ENCODE data around the gene APOBEC3F. TPM values are rescaled to one million over a fixed set of nuclear protein-coding genes. Genes with fewer than 3 reads are reported as not detected.
"Not testable (repeated sequence)": the region's sequence is repeated elsewhere in the genome, so short reads cannot be mapped to it uniquely, and the experiment has no call there.

The APOBEC3F gene
- total RNA-seq, 2 experiments from 2014 or later = 12.3 to 12.4 TPM

DNA sequence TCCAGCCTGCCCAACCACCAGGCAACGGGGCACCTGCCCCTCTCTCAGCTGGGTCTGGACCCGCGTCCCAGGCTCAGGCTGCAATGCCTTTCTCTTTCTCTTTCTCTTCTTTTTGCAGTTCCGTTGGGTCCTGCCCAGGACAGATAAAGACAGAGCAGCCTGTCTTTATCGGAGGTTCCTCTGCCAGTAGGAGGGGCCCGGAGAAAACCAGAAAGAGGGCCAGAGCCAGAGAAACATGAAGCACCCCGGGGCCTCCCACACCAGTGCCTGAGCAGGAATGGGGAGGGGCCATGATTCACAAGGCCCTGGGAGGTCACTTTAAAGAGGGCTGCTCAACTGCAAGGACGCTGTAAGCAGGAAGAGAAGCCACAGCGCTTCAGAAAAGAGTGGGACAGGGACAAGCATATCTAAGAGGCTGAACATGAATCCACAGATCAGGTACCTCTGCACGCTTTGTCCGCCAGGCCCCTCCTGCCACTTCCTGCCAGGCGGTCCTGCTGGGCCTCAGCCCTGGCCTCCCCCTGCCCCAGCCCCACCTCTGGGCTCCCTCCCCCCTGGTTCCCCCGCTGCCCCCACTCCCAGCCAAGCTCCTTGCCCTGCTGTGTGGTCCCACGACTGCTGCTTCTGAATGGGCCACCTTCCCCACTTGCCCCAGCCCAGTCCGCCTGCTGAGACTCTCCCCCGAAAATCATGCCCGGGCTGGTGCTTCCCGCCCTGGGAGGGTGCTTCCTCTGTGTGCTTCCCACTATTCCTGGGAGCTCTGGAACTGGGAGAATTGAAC lies 26.5 kb upstream of the APOBEC3F start, which contains the start of gene APOBEC3C:
TSS of gene APOBEC3C (plus strand) at position 316 of the 781 bp plus-strand sequence. CDS start at position 422, 106 bp downstream.
- intact Hi-C loops (cut with micrococcal nuclease) = loop anchor here (1.0 to 5.0 kb wide), 4 partner anchors 29 to 303 kb away; partner anchors contain the start of gene RPL3
- peaks cover 34% of the 10 kb centered on the region for H3K4me1 Mint-ChIP-seq (ENCODE audit: low read depth)
- H3K27me3 Mint-ChIP-seq (ENCODE audit: low read depth) = no peaks in the 10 kb centered on the region
- no peaks in the 10 kb centered on the region for H3K9me3 Mint-ChIP-seq
- H3K27ac Mint-ChIP-seq = peak within 1 kb of the TSS; percentile 95
- CTCF ChIA-PET = interaction anchor here (0.6 to 1.3 kb wide), 5 partner anchors 39 to 170 kb away, joined by 3 to 5 read pairs (median 4); partner anchors contain the start of gene NPTXR
- DNase-seq = peak; percentile 93
- H3K4me3 Mint-ChIP-seq = peak within 1 kb of the TSS; percentile 89
- H3K36me3 Mint-ChIP-seq (ENCODE audit: low read depth) = peaks cover 4% of the 10 kb centered on the region

DNA sequence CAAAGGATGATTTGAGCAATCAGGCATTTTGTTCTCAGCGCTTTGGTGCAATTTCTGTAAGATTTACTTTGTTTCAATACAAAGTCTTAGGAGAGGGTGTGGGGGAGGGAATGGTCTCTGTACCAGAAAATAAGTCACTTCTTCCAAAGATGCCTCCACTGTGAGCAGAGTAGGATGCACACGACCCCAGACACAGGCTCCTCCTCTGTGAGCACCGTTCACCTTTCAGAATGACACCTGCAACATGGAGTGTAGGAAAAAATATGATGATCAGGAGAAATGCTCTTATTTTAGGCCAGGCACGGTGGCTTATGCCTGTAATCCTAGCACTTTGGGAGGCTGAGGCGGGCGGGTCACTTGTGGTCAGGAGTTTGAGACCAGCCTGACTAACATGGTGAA lies 25.9 kb upstream of the APOBEC3F start:
- not testable (repeated sequence) for H3K9me3 Mint-ChIP-seq; H3K36me3 Mint-ChIP-seq (ENCODE audit: low read depth); H3K27me3 Mint-ChIP-seq (ENCODE audit: low read depth)
- DNase-seq = peak; percentile 48
- intact Hi-C loops (cut with micrococcal nuclease) = loop anchor here (1.0 to 5.0 kb wide), 4 partner anchors 30 to 303 kb away; partner anchors contain the start of gene RPL3
- Mint-ChIP-seq H3K4me3 (peak overlapping the region; percentile 89), H3K4me1 (ENCODE audit: low read depth) (peaks cover 34% of the 10 kb centered on the region), H3K27ac (peak overlapping the region; percentile 95)
- CTCF ChIA-PET = interaction anchor here (1.2 to 1.3 kb wide), 2 partner anchors 40 to 65 kb away, joined by 3 to 5 read pairs; no protein-coding TSS in a partner anchor

DNA sequence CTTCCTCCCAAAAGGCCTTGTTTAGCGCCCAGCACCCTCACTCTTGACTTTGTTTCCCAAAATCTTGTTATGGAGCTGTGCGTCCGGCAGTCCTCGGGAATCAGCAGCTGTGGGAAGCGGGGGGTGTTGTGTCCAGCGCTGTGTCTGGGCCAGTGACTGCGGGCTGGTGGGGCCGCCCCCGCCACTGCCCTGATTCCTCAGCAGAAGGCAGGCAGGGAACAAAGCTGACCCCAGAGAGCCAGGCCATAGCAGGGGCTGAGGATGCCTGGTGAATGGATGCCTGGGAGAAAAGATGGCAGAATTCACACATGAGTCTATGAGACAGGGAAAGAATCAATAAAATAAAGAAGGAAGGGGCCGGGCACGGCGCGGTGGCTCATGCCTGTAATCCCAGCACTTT lies 24.1 kb upstream of the APOBEC3F start:
- intact Hi-C loops (cut with micrococcal nuclease) = no loop called here
- peaks cover 41% of the 10 kb centered on the region for H3K4me1 Mint-ChIP-seq (ENCODE audit: low read depth)
- peak overlapping the region; percentile 29 for H3K4me3 Mint-ChIP-seq
- DNase-seq = no peak
- no peaks in the 10 kb centered on the region for H3K27me3 Mint-ChIP-seq (ENCODE audit: low read depth)
- no peaks in the 10 kb centered on the region for H3K9me3 Mint-ChIP-seq
- peaks cover 4% of the 10 kb centered on the region for H3K36me3 Mint-ChIP-seq (ENCODE audit: low read depth)
- peak overlapping the region; percentile 30 for H3K27ac Mint-ChIP-seq
- CTCF ChIA-PET = no interaction called here

DNA sequence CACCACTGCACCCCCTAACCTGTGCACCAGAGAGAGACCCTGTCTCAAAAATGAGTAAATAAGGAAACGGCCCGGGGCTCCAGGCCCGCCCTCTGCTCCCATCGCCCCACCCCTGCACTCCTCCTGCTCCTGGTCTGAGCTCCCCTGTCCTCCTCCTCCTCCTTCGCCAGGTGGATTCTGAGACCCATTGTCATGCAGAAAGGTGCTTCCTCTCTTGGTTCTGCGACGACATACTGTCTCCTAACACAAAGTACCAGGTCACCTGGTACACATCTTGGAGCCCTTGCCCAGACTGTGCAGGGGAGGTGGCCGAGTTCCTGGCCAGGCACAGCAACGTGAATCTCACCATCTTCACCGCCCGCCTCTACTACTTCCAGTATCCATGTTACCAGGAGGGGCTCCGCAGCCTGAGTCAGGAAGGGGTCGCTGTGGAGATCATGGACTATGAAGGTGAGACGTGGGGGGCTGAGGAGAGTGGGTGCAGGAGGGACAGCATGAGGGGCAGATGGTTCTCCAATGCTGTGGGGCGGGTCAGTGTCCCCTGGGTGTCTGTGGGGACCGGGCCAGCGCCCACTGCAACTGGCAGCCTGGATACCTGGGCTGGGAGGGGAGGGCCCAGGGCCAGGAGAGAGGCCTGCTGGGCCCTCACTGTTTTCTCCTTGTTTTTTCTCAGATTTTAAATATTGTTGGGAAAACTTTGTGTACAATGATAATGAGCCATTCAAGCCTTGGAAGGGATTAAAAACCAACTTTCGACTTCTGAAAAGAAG lies 22.9 kb upstream of the APOBEC3F start:
- Mint-ChIP-seq H3K27me3 (ENCODE audit: low read depth) (no peaks in the 10 kb centered on the region), H3K4me1 (ENCODE audit: low read depth) (peaks cover 52% of the 10 kb centered on the region), H3K4me3 (peak overlapping the region; percentile 12), H3K27ac (no peak overlapping the region), H3K9me3 (no peaks in the 10 kb centered on the region), H3K36me3 (ENCODE audit: low read depth) (peaks cover 7% of the 10 kb centered on the region)
- CTCF ChIA-PET = no interaction called here
- DNase-seq = no peak
- intact Hi-C loops (cut with micrococcal nuclease) = no loop called here

DNA sequence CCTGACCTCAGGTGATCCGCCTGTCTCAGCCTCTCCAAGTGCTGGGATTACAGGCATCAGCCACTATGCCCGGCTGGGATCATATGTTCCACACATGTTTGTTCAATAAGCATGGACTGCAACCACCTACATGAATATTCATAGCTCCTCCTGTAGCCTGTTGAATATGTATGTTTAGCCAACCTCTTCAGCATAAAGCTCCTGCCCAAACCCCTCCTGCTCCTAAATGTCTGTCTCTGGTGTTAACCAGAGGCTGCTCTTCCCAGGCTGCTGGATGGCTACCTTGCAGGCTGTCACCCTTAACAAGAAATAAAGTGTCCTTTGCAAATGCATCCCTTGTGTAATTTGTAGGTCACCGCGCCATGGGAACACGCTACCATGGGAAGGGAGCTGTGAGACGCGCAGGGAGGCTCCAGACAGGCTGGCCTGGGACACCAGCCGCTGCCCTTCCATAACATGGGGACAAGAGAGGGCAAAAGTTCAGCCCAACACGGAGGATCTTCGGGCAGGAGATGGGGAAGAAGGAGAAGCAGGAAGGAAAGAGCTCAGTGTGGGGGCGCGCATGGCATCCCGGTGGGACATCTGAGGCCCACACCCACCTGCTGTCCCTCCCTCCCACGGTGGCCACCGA lies 20.5 kb upstream of the APOBEC3F start:
- H3K27me3 Mint-ChIP-seq (ENCODE audit: low read depth); DNase-seq; H3K9me3 Mint-ChIP-seq: not testable (repeated sequence)
- peaks cover 15% of the 10 kb centered on the region for H3K36me3 Mint-ChIP-seq (ENCODE audit: low read depth)
- CTCF ChIA-PET = interaction anchor here (1.4 kb wide), 1 partner anchor 150 kb away, joined by 3 read pairs; no protein-coding TSS in a partner anchor
- peak overlapping the region; percentile 70 for H3K4me3 Mint-ChIP-seq
- intact Hi-C loops (cut with micrococcal nuclease) = loop anchor here (5.0 kb wide), 1 partner anchor 57 kb away; the partner anchor contains the start of gene APOBEC3G
- H3K4me1 Mint-ChIP-seq (ENCODE audit: low read depth) = peaks cover 53% of the 10 kb centered on the region
- peak overlapping the region; percentile 77 for H3K27ac Mint-ChIP-seq

DNA sequence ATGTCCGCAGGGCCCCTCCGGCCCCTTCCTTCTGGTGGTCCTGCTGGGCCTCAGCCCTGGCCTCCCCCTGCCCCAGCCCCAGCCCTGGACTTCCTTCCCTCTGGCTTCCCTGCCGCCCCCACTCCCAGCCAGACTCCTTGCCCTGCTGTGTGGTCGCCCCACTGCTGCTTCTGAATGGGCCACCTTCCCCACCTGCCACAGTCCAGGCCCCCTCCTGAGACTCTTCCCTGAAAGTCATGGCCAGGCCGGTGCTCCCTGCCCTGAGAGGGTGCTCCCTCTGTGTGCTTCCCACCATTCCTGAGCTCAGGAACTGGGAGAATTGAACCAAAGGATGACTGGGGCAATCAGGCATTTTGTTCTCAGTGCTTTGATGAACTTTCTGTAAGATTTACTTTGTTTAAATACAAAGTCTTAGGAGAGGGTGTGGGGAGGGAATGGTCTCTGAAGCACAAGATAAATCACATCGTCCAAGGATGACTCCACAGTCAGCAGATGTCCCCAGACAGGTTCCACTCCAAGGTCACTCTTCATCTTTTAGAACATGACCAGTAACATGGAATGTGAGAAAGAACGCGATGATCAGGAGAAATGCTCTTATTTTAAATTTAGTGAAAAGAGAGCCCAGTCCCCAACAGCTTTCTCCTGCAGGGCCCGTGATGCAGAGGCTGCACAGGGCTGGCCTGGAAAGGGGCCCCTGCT lies 19.0 kb upstream of the APOBEC3F start:
- peak overlapping the region; percentile 96 for H3K27ac Mint-ChIP-seq
- peaks cover 52% of the 10 kb centered on the region for H3K4me1 Mint-ChIP-seq (ENCODE audit: low read depth)
- H3K36me3 Mint-ChIP-seq (ENCODE audit: low read depth) = peaks cover 11% of the 10 kb centered on the region
- CTCF ChIA-PET = interaction anchor here (0.5 kb wide), 1 partner anchor 302 kb away, joined by 4 read pairs; no protein-coding TSS in a partner anchor
- intact Hi-C loops (cut with micrococcal nuclease) = loop anchor here (5.0 kb wide), 1 partner anchor 56 kb away; the partner anchor contains the start of gene APOBEC3G
- no peaks in the 10 kb centered on the region for H3K27me3 Mint-ChIP-seq (ENCODE audit: low read depth)
- no peaks in the 10 kb centered on the region for H3K9me3 Mint-ChIP-seq
- peak overlapping the region; percentile 90 for H3K4me3 Mint-ChIP-seq
- no peak for DNase-seq

DNA sequence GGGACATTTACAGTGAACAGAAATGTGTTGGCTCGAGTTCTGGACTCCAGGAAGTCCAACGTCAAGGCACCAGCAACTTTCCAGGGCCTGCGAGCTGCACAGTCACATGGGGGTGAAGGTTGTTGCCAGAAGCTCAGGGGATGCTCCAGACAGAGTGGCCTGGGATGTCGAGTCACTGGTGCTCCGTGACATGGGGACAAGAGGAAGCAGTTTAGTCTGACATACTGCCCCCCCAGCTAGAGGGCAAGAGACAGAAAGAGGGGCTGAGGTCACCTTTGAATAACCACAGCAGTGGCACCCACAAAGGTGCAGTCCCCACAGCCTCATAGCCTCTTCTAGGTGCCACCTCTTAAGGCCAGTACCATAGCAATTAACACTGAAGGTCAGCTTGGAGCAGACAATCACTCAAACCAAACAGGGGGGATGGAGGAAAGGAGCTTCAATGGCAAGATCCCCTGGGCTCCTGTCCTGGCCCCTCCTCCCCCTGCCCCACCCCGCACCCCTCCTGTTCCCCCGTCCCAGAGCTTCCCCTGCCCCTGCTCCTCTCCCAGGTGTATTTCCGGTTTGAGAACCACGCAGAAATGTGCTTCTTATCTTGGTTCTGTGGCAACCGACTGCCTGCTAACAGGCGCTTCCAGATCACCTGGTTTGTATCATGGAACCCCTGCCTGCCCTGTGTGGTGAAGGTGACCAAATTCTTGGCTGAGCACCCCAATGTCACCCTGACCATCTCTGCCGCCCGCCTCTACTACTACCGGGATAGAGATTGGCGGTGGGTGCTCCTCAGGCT lies 15.9 kb upstream of the APOBEC3F start:
- H3K27me3 Mint-ChIP-seq (ENCODE audit: low read depth) = no peaks in the 10 kb centered on the region
- H3K9me3 Mint-ChIP-seq = no peaks in the 10 kb centered on the region
- intact Hi-C loops (cut with micrococcal nuclease) = loop anchor here (5.0 kb wide), 1 partner anchor 53 kb away; the partner anchor contains the start of gene APOBEC3G
- CTCF ChIA-PET = no interaction called here
- H3K36me3 Mint-ChIP-seq (ENCODE audit: low read depth) = peaks cover 10% of the 10 kb centered on the region
- DNase-seq = peak; percentile 34
- H3K4me3 Mint-ChIP-seq = peak overlapping the region; percentile 16
- H3K4me1 Mint-ChIP-seq (ENCODE audit: low read depth) = peaks cover 59% of the 10 kb centered on the region
- H3K27ac Mint-ChIP-seq = peak overlapping the region; percentile 63

DNA sequence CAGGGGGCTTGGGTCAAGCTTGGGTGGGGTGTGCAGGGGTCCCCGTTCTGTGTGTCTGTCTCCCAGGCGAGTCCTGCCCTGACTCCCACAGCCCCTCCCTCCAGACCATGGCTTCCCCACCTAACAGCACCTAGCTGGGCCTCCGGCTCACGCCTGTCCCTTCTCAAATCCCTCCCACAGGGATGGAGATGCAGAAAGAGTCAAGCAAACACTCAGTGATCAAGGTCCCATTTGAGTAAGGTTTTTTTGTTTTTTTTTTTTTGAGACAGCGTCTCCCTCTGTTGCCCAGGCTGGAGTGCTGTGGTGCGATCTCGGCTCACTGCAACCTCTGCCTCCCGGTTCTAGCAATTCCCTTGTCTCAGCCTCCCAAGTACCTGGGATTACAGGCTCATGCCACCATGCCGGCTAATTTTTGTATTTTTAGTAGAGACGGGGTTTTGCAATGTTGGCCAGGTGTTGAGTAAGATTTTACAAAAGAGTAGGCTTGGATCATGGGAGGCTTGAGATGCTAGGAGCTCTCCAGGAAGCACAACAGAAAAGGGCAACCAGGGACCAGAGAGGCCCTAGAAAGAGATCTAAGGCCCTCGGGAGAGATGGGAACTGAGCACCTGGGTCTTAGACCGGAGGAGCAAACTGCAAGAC lies 14.0 kb upstream of the APOBEC3F start:
- intact Hi-C loops (cut with micrococcal nuclease) = no loop called here
- no peaks in the 10 kb centered on the region for H3K9me3 Mint-ChIP-seq
- H3K27ac Mint-ChIP-seq = peak overlapping the region; percentile 63
- DNase-seq = no peak
- CTCF ChIA-PET = no interaction called here
- H3K27me3 Mint-ChIP-seq (ENCODE audit: low read depth) = no peaks in the 10 kb centered on the region
- H3K4me1 Mint-ChIP-seq (ENCODE audit: low read depth) = peaks cover 48% of the 10 kb centered on the region
- no peak overlapping the region for H3K4me3 Mint-ChIP-seq
- peaks cover 10% of the 10 kb centered on the region for H3K36me3 Mint-ChIP-seq (ENCODE audit: low read depth)

DNA sequence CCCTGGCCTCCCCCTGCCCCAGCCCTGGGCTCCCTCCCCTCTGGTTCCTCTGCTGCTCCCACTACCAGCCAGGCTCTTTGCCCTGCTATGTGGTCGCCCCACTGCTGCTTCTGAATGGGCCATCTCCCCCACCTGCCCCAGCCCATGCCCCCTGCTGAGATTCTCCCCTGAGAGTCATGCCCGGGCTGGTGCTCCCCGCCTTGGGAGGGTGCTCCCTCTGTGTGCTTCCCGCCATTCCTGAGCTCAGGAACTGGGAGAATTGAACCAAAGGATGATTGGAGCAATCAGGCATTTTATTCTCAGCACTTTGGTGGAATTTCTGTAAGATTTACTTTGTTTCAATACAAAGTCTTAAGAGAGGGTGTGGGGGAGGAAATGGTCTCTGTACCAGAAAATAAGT lies 12.9 kb upstream of the APOBEC3F start:
- Mint-ChIP-seq H3K36me3 (ENCODE audit: low read depth) (peaks cover 12% of the 10 kb centered on the region), H3K4me3 (no peak overlapping the region), H3K4me1 (ENCODE audit: low read depth) (peaks cover 39% of the 10 kb centered on the region), H3K9me3 (no peaks in the 10 kb centered on the region), H3K27me3 (ENCODE audit: low read depth) (no peaks in the 10 kb centered on the region), H3K27ac (peak overlapping the region; percentile 87)
- intact Hi-C loops (cut with micrococcal nuclease) = no loop called here
- CTCF ChIA-PET = interaction anchor here (0.6 to 2.0 kb wide), 2 partner anchors 16 to 24 kb away, joined by 3 to 5 read pairs; no protein-coding TSS in a partner anchor
- no peak for DNase-seq

DNA sequence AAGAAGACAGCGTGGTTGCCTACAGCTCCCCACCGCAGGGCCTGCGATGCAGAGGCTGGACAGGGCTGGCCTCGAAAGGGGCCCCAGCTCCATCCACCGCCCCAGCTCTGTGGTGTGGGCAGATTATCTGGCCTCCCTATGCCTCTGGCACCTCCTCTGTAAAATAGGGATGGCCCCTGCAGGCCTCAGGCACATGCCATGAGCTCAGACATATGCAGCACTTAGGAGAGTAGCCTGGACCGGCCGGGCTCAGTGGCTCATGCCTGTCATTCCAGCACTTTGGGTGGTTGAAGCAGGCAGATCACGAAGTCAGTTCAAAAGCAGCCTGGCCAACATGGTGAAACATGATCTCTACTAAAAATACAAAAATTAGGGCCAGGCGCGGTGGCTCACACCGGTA lies 12.4 kb upstream of the APOBEC3F start:
- Mint-ChIP-seq H3K9me3 (no peaks in the 10 kb centered on the region), H3K4me1 (ENCODE audit: low read depth) (peaks cover 38% of the 10 kb centered on the region), H3K4me3 (no peak overlapping the region), H3K27me3 (ENCODE audit: low read depth) (no peaks in the 10 kb centered on the region), H3K36me3 (ENCODE audit: low read depth) (peaks cover 14% of the 10 kb centered on the region), H3K27ac (peak overlapping the region; percentile 87)
- no peak for DNase-seq
- intact Hi-C loops (cut with micrococcal nuclease) = no loop called here
- CTCF ChIA-PET = interaction anchor here (0.6 to 2.0 kb wide), 2 partner anchors 15 to 25 kb away, joined by 3 to 5 read pairs; no protein-coding TSS in a partner anchor

All from activated naive CD4-positive, alpha-beta T cell treated with anti-CD3 and anti-CD28 coated beads for 36 hours (primary cell).